Measurements from ENCODE around the gene BPI.

Gene BPI

DNA sequence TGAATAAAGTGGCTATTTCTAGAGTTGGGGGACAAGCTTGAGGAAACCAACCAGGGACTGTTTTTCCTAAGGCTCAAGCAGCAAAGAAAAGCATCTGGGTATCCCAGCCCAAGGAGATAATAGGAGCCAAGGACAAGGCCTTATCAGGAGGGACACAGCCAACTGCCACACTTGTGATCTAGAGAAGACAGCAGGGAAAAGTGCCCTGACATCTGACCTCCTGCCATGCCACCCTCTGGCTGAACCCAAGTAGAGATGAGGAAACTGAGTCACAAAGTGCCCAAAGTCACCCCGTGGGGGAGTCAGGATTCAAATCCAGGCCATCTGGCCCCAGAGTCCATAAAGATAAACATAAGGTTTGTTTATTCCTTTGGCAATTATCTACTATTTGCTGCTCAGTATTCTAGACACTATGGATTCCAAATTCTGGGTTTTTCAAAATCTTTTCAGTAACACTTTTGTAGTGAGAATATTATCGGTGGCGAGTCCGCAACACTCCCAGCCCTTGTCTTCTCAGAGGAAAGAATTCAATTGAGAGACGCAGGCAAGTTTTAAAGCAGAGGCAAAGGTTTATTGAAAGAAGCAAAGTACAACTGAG lies 38.9 kb downstream of the BPI start:
- H3K4me3 ChIP-seq (replicated peaks; ENCODE audit: insufficient read depth, low read length), result no peak overlapping the region
- no peak overlapping the region for H3K27ac ChIP-seq (replicated peaks)
- TF ChIP-seq GABPA (IDR thresholded peaks at IDR 0.05; ENCODE audit: low read depth) (no peak), POLR2AphosphoS5 (IDR thresholded peaks at IDR 0.05; ENCODE audit: low read depth) (no peak), SPI1 (IDR thresholded peaks at IDR 0.05; ENCODE audit: borderline replicate concordance, low read depth) (no peak)
- TF ChIP-seq, protein P1, sequence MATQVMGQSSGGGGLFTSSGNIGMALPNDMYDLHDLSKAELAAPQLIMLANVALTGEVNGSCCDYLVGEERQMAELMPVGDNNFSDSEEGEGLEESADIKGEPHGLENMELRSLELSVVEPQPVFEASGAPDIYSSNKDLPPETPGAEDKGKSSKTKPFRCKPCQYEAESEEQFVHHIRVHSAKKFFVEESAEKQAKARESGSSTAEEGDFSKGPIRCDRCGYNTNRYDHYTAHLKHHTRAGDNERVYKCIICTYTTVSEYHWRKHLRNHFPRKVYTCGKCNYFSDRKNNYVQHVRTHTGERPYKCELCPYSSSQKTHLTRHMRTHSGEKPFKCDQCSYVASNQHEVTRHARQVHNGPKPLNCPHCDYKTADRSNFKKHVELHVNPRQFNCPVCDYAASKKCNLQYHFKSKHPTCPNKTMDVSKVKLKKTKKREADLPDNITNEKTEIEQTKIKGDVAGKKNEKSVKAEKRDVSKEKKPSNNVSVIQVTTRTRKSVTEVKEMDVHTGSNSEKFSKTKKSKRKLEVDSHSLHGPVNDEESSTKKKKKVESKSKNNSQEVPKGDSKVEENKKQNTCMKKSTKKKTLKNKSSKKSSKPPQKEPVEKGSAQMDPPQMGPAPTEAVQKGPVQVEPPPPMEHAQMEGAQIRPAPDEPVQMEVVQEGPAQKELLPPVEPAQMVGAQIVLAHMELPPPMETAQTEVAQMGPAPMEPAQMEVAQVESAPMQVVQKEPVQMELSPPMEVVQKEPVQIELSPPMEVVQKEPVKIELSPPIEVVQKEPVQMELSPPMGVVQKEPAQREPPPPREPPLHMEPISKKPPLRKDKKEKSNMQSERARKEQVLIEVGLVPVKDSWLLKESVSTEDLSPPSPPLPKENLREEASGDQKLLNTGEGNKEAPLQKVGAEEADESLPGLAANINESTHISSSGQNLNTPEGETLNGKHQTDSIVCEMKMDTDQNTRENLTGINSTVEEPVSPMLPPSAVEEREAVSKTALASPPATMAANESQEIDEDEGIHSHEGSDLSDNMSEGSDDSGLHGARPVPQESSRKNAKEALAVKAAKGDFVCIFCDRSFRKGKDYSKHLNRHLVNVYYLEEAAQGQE (IDR thresholded peaks at IDR 0.05; ENCODE audit: insufficient replicate concordance, low read depth), result no peak
- TF ChIP-seq, protein P2, sequence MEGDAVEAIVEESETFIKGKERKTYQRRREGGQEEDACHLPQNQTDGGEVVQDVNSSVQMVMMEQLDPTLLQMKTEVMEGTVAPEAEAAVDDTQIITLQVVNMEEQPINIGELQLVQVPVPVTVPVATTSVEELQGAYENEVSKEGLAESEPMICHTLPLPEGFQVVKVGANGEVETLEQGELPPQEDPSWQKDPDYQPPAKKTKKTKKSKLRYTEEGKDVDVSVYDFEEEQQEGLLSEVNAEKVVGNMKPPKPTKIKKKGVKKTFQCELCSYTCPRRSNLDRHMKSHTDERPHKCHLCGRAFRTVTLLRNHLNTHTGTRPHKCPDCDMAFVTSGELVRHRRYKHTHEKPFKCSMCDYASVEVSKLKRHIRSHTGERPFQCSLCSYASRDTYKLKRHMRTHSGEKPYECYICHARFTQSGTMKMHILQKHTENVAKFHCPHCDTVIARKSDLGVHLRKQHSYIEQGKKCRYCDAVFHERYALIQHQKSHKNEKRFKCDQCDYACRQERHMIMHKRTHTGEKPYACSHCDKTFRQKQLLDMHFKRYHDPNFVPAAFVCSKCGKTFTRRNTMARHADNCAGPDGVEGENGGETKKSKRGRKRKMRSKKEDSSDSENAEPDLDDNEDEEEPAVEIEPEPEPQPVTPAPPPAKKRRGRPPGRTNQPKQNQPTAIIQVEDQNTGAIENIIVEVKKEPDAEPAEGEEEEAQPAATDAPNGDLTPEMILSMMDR (IDR thresholded peaks at IDR 0.05; ENCODE audit: insufficient read depth, low read length), result no peak
- DNase-seq (ENCODE audit: low read depth in 1 of 2, low spot score in 1 of 2), result no peak
- no peaks in the 10 kb centered on the region for H3K27me3 ChIP-seq (ENCODE audit: insufficient read depth, poor library complexity, severe bottlenecking)

DNA sequence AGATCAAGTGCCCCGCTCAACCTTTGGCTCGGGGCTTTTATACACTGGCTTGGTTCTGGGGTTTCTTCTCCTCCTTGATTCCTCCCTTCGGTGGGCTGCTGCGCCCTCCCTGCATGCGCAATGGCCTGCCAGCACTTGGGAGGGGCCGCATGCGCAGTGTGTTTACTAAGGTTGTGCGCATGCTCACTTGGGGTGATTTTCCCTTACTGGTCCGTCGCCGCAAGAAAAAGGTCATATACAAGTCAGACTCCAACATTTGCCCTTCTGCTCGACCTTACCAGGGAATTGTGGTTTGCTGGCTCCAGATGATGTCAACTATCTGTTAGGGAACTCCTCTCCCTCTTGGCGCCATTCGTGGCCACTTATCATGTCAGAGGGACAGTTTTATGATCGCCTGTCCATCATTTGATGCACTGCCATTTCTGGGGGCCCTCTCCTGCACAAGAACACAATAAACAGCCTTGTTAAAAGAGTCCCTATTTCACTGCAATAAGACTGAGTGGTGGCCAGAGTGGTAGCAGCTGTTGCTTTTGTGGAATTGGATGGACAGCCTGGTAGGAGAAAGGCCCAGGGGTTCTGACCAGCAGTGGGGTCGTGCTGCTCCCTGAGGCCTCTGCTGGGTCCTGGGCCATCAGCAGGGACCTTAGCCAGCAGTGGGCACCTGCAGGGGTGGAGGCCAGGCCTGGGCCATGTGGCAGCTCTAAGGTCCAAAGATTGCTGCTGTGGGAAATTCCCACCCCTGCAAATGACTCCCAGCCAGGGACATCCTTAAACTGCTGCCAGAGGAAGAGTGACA lies 39.6 kb downstream of the BPI start:
- TF ChIP-seq, protein P2 (IDR thresholded peaks at IDR 0.05; ENCODE audit: insufficient read depth, low read length), result no peak
- no peak for TF ChIP-seq POLR2AphosphoS5 (IDR thresholded peaks at IDR 0.05; ENCODE audit: low read depth)
- TF ChIP-seq SPI1 (IDR thresholded peaks at IDR 0.05; ENCODE audit: borderline replicate concordance, low read depth), result no peak
- TF ChIP-seq GABPA (IDR thresholded peaks at IDR 0.05; ENCODE audit: low read depth), result no peak
- TF ChIP-seq, protein P1 (IDR thresholded peaks at IDR 0.05; ENCODE audit: insufficient replicate concordance, low read depth), result no peak
- Histone ChIP-seq H3K27ac (replicated peaks) (no peak overlapping the region), H3K27me3 (ENCODE audit: insufficient read depth, poor library complexity, severe bottlenecking) (no peaks in the 10 kb centered on the region), H3K4me3 (replicated peaks; ENCODE audit: insufficient read depth, low read length) (no peak overlapping the region)
- no peak for DNase-seq (ENCODE audit: low read depth in 1 of 2, low spot score in 1 of 2)

DNA sequence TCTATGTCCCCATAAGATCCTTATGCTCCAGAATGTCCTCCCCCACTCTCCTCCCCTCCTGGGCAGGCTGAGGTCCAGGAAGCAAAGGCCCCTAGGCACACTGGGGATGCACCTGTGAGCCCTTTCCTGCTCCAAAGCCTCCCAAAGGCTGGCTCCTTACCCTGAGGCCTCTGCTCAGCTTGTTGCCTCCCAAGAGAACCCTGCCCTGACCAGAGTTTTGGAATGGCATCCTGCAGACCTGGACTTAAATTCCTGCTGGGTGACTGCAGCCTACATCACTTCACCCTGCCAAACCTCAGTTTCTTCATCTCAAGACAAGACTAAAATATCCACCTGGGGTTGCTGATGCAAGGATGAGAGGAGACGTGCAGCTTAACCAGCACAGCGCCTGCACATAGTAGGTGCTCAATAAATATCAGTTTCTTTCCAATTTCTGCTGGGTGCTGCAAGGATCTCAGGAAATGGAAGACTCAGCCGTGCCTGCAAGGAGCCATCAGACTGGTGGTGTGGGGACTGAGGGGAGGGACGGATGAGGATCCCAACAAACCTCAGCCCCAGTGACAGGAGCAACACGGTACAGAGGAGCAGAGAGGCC lies 40.2 kb downstream of the BPI start:
- Histone ChIP-seq H3K27me3 (ENCODE audit: insufficient read depth, poor library complexity, severe bottlenecking) (no peaks in the 10 kb centered on the region), H3K27ac (replicated peaks) (no peak overlapping the region), H3K4me3 (replicated peaks; ENCODE audit: insufficient read depth, low read length) (no peak overlapping the region)
- no peak for DNase-seq (ENCODE audit: low read depth in 1 of 2, low spot score in 1 of 2)
- TF ChIP-seq, protein P2 (IDR thresholded peaks at IDR 0.05; ENCODE audit: insufficient read depth, low read length), result no peak
- no peak for TF ChIP-seq GABPA (IDR thresholded peaks at IDR 0.05; ENCODE audit: low read depth)
- TF ChIP-seq SPI1 (IDR thresholded peaks at IDR 0.05; ENCODE audit: borderline replicate concordance, low read depth), result no peak
- no peak for TF ChIP-seq POLR2AphosphoS5 (IDR thresholded peaks at IDR 0.05; ENCODE audit: low read depth)
- TF ChIP-seq, protein P1 (IDR thresholded peaks at IDR 0.05; ENCODE audit: insufficient replicate concordance, low read depth), result no peak

Data from HL-60 (cell line).